RWPE1 (cell line): Measurements from ENCODE around the gene IGF2.

ENCODE experiments used
- CTCF ChIA-PET: fragments of 350-600 bp; sonication (Branson Sonifier 250); formaldehyde crosslinking; extraction: SDS; loops from one replicate; lab custom pipeline; 2021; lab: Yijun Ruan, JAX
- POLR2A ChIA-PET: fragments of 400-600 bp; formaldehyde crosslinking; extraction: SDS; loops from one replicate; lab custom pipeline; 2020; ENCODE audit warnings: antibody characterized with exemption; ENCODE audit not compliant: low non-redundant PET; lab: Yijun Ruan, JAX
- DNase-seq: peaks from one replicate; pipeline ENCODE4 v3.0.0; 2012; ENCODE audit warnings: low spot score
- H3K27ac ChIP-seq: fragments of 450-650 bp; 2 replicates; pipeline ENCODE4 v1.5.1; 2017
- TF ChIP-seq, protein P1 (sequence below): fragments of 450-650 bp; conservative IDR thresholded peaks from 2 replicates; pipeline ENCODE4 v1.5.1; 2017; ENCODE audit warnings: low read depth, mild to moderate bottlenecking

IGF2 gene

GRCh38 chr11:2153581-2154194 lies 14.5 kb upstream of the IGF2 start:
- TF ChIP-seq, protein P1, sequence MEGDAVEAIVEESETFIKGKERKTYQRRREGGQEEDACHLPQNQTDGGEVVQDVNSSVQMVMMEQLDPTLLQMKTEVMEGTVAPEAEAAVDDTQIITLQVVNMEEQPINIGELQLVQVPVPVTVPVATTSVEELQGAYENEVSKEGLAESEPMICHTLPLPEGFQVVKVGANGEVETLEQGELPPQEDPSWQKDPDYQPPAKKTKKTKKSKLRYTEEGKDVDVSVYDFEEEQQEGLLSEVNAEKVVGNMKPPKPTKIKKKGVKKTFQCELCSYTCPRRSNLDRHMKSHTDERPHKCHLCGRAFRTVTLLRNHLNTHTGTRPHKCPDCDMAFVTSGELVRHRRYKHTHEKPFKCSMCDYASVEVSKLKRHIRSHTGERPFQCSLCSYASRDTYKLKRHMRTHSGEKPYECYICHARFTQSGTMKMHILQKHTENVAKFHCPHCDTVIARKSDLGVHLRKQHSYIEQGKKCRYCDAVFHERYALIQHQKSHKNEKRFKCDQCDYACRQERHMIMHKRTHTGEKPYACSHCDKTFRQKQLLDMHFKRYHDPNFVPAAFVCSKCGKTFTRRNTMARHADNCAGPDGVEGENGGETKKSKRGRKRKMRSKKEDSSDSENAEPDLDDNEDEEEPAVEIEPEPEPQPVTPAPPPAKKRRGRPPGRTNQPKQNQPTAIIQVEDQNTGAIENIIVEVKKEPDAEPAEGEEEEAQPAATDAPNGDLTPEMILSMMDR, result no peak
- H3K27ac ChIP-seq, result no peak overlapping the region; the same call in 1 of the 2 replicates
- DNase-seq, result no peak
- POLR2A ChIA-PET, result no interaction called here
- CTCF ChIA-PET, result interaction anchor here (0.6 to 13.6 kb wide), 7 partner anchors 116 to 579 kb away, joined by 3 to 293 read pairs (median 5); no protein-coding TSS in a partner anchor

GRCh38 chr11:2151500-2152257 lies 12.5 kb upstream of the IGF2 start:
- POLR2A ChIA-PET, result no interaction called here
- peak overlapping the region; percentile 51 for H3K27ac ChIP-seq
- TF ChIP-seq, protein P1, result peak; percentile 79
- CTCF ChIA-PET, result interaction anchor here (0.6 to 13.6 kb wide), 47 partner anchors 8 to 507 kb away, joined by 3 to 293 read pairs (median 5); partner anchors contain the start of genes INS and TNNT3
- DNase-seq, result peak; percentile 87

DNA sequence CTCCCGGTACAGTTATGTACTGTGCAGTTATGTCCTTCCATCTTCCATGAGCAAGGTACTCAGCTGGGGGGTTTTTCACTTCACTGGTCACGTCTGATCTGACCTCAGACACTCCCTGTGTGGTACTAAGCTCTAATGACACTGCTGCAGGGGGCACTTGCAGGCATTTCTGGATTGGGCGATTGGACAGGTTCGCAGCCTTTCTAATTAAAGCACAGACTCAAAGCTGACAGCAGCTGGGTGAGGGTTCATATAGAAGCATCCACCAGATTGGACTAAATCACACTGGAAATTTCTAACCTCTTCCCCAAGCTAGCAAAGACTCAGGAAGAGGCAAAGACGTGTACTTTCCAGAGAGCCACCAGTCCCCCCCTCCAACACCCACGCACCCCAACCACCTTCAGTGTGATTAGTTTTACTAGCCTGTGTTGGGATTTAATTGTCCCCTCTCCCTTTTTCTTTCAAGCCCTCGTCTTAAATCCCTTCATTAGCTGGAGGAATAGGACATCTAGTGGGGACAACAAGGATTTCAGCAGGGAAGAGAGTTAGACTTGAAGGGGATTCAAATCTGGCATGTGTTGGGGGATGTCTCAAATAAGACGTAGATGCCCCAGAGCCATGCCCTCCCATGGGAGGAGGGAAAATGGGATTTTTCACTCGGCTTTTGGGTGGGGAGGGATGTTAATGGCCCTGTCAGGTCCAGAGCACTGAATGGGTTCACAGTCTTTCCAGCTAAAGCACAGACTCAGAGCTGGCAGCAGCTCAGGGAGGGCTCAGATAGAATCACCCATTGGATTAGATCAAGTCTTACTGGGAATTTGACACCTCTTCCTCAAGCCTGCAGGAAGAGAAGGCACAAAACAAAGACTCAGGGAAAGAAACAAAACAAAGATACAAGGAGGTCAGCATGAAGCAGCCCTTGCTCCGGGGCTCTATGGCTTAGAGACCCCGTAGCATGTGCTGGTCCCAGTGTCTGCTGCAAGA lies 11.0 kb upstream of the IGF2 start:
- DNase-seq, result no peak
- ChIA-PET CTCF (interaction anchor here (0.6 to 13.6 kb wide), 24 partner anchors 10 to 591 kb away, joined by 3 to 293 read pairs (median 7); partner anchors contain the start of genes IGF2 and INS), POLR2A (no interaction called here)
- H3K27ac ChIP-seq, result no peak overlapping the region
- TF ChIP-seq, protein P1, result peak; percentile 55

GRCh38 chr11:2149460-2149859 lies 10.3 kb upstream of the IGF2 start:
- H3K27ac ChIP-seq, result no peak overlapping the region
- ChIA-PET POLR2A (interaction anchor here (1.1 kb wide), 1 partner anchor 120 kb away, joined by 3 read pairs; no protein-coding TSS in a partner anchor), CTCF (interaction anchor here (0.6 to 13.6 kb wide), 13 partner anchors 10 to 590 kb away, joined by 3 to 293 read pairs (median 7); partner anchors contain the start of gene IGF2)
- TF ChIP-seq, protein P1, result no peak
- DNase-seq, result no peak

GRCh38 chr11:2148595-2148994 lies 9.4 kb upstream of the IGF2 start:
- H3K27ac ChIP-seq, result no peak overlapping the region
- no peak for DNase-seq
- ChIA-PET POLR2A (interaction anchor here (1.1 kb wide), 1 partner anchor 119 kb away, joined by 3 read pairs; no protein-coding TSS in a partner anchor), CTCF (interaction anchor here (1.9 to 13.6 kb wide), 4 partner anchors 111 to 496 kb away, joined by 7 to 293 read pairs (median 14); no protein-coding TSS in a partner anchor)
- TF ChIP-seq, protein P1, result no peak
